Lower leg skin (tissue), 3 donors: ENCODE data around the gene TMEM135.

Source experiments
- POLR2A ChIP-seq, 2 donors: fragments of 450-650 bp; IDR thresholded peaks; one replicate each; pipeline ENCODE4 v1.6.1; 2016 to 2017; ENCODE audit warnings: antibody characterized with exemption in 2 of 2, mild to moderate bottlenecking in 1 of 2, moderate library complexity in 1 of 2
- TF ChIP-seq, protein P1 (sequence below), 3 donors: fragments of 450-650 bp; IDR thresholded peaks; one replicate each; pipeline ENCODE4 v1.5.1; 2016; ENCODE audit warnings: antibody characterized with exemption in 3 of 3, mild to moderate bottlenecking in 3 of 3, moderate library complexity in 2 of 3

DNA sequence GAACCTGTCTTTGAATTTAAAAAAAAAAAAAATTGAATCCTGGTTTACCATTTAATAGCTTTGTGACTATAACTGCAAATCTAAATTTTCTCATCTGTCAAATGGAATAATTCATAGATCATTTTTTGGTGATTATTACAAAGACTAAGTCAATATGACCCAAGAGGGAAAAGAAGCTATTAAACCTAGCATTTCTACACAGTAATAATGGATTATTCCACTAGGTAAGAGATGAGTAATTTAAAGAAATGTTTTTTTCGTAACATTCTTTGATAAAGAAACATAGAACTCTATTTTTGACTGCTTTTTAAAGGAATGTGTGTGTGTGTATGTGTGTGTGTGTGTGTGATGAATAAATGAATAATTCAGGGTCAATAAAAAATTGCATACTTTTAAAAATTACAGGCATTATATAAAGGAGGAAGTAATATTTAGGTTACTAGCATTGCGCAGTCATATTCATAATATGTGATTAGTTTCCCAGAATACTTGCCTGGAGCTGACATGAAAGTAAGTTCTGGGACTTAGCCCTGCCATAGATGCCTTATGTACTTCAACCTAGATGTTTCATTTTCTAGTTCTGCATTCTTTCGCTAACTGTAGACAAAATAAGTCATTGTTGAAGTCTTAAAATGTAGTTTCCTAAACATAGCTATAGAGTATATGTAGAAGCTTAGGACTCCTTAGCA, 72.9 kb downstream of the TMEM135 start:
- TF ChIP-seq, protein P1, sequence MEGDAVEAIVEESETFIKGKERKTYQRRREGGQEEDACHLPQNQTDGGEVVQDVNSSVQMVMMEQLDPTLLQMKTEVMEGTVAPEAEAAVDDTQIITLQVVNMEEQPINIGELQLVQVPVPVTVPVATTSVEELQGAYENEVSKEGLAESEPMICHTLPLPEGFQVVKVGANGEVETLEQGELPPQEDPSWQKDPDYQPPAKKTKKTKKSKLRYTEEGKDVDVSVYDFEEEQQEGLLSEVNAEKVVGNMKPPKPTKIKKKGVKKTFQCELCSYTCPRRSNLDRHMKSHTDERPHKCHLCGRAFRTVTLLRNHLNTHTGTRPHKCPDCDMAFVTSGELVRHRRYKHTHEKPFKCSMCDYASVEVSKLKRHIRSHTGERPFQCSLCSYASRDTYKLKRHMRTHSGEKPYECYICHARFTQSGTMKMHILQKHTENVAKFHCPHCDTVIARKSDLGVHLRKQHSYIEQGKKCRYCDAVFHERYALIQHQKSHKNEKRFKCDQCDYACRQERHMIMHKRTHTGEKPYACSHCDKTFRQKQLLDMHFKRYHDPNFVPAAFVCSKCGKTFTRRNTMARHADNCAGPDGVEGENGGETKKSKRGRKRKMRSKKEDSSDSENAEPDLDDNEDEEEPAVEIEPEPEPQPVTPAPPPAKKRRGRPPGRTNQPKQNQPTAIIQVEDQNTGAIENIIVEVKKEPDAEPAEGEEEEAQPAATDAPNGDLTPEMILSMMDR (IDR thresholded peaks at IDR 0.05) = no peak
- no peak for TF ChIP-seq POLR2A (IDR thresholded peaks at IDR 0.05)
